CD4-positive, alpha-beta T cell treated with Interferon alpha-2 for 1 hour (primary cell): ENCODE data around the gene RPL35.
"Not testable (repeated sequence)": the region's sequence is repeated elsewhere in the genome, so short reads cannot be mapped to it uniquely, and the experiment has no call there.

Experiments
- DNase-seq, 2 donors: peaks; one replicate each; pipeline ENCODE4 v3.0.0-alpha.2; 2020 to 2022

RPL35 gene

GRCh38 chr9:124852121-124852828 is 9.5 kb downstream of the RPL35 start:
- no peak for DNase-seq

DNA sequence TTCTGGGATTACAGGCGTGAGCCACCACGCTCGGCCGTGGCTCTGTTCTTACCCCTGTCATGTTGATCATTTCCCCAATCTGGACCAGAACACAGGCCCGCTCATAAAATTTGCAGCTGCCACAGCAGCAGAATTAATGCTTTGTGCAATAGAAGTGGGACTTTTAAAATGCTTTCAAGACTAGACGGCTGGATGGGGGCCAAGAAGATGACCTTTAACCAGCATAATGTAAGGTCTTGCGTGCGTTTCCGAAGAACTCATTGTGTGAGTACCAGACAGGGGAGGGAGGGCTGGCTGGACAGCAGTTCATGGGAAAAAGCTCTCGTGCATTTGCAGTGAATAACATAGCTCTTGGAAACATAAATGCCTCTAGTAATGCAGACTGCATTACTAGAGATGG is 12.0 kb downstream of the RPL35 start:
- DNase-seq, result no peak

DNA sequence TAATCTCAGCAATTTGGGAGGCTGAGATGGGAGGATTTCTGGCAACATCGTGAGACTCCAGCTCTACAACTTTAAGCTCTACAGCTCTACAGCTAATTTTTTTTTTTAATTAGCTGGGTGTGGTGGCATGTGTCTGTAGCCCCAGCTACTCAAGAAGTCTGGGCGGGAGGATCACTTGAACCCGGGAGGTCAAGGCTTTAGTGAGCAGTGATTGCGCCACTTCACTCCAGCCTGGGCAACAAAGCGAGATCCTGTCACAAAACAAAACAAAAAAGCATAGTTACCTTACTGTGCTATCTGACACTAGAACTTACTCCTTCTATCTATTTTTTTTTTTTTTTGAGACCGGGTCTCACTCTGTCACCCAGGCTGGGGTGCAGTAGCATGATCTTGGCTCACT is 14.8 kb downstream of the RPL35 start:
- no peak for DNase-seq

DNA sequence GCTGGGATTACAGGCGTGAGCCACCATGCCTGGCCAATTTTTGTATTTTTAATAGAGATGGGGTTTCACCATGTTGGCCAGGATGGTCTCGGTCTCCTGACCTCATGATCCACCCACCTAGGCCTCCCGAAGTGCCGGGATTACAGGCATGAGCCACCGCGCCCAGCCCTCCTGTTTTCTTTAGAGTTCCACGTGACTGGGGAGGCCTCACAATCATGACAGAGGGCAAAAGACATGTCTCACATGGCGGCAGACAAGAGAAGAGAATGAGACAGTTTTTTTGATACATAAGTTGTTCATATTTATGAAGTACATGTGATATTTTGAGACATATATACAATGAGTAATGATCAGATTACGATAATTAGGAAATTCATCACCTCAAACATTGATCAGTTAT is 15.3 kb downstream of the RPL35 start:
- not testable (repeated sequence) for DNase-seq

GRCh38 chr9:124844291-124844690 is 17.5 kb downstream of the RPL35 start:
- no peak for DNase-seq

DNA sequence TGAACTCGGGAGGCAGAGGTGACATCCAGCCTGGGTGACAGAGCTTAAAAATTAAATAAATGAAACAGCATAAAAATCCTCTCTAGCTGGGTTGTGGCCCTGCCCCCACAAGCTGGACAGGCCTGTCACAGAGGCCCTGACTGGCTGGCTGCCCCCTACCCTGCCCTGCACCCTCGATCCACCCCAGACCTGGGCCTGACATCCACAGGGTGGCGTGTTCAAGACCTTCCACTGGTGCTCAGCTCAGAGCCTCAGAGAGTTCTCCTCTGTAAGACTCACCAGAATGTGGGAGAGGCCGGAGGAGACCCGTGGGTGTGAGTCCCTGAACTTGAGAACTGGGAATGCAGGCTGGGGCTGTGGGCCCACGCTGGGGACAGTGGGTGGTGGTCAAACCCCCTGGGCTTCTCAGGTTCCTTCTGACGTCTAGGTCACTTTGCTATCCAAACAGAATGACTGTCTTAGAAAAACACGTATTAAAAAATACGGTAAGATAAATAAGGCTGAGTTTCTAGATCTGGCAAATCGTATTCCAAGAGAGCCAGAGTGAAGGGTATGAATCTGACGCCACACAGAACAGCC is 18.2 kb downstream of the RPL35 start:
- no peak for DNase-seq

- no peak for DNase-seq
Observed at GRCh38 chr9:124841075-124841821, 20.5 kb downstream of the RPL35 start.

- DNase-seq, result no peak
Observed at GRCh38 chr9:124840300-124840833, 21.4 kb downstream of the RPL35 start.

- DNase-seq, result no peak
Observed at GRCh38 chr9:124839612-124840299, 22.0 kb downstream of the RPL35 start.

- not testable (repeated sequence) for DNase-seq
Observed at GRCh38 chr9:124838567-124839275, 23.0 kb downstream of the RPL35 start.

DNA sequence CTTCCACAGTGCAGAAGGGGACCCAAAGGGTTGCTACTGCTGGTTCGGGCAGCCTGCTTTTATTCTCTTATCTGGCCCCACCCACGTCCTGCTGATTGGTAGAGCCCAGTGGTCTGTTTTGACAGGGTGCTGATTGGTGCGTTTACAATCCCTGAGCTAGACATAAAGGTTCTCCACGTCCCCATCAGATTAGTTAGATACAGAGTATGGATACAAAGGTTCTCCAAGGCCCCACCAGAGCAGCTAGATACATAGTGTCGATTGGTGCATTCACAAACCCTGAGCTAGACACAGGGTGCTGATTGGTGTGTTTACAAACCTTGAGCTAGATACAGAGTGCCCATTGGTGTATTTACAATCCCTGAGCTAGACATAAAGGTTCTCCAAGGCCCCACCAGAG is 23.6 kb downstream of the RPL35 start:
- not testable (repeated sequence) for DNase-seq

- DNase-seq, result no peak
Observed at GRCh38 chr9:124835026-124835557, 26.7 kb downstream of the RPL35 start.

GRCh38 chr9:124834591-124834990 is 27.2 kb downstream of the RPL35 start:
- DNase-seq, result no peak

- no peak for DNase-seq
Observed at GRCh38 chr9:124831642-124832364, 30.0 kb downstream of the RPL35 start.

- DNase-seq, result no peak
Observed at GRCh38 chr9:124830593-124830992, 31.2 kb downstream of the RPL35 start.

DNA sequence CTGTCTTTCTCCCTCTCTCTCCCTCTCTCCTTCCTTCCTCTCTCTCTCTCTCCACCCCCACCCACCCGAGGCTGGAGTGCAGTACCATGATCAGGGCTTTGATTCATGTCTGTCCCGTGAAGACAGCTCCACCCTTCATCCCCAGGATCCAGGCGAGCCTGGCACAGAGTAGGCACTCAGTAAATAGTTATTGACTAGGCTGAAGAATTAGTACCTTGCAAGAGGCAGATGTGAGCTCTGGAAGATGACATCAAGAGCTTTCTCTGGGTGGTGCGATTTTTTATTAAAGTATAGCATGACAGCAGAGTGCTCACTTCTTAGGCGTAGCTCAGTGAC is 32.5 kb downstream of the RPL35 start:
- DNase-seq, result no peak

- no peak for DNase-seq
Observed at GRCh38 chr9:124828489-124829333, 33.0 kb downstream of the RPL35 start.

DNA sequence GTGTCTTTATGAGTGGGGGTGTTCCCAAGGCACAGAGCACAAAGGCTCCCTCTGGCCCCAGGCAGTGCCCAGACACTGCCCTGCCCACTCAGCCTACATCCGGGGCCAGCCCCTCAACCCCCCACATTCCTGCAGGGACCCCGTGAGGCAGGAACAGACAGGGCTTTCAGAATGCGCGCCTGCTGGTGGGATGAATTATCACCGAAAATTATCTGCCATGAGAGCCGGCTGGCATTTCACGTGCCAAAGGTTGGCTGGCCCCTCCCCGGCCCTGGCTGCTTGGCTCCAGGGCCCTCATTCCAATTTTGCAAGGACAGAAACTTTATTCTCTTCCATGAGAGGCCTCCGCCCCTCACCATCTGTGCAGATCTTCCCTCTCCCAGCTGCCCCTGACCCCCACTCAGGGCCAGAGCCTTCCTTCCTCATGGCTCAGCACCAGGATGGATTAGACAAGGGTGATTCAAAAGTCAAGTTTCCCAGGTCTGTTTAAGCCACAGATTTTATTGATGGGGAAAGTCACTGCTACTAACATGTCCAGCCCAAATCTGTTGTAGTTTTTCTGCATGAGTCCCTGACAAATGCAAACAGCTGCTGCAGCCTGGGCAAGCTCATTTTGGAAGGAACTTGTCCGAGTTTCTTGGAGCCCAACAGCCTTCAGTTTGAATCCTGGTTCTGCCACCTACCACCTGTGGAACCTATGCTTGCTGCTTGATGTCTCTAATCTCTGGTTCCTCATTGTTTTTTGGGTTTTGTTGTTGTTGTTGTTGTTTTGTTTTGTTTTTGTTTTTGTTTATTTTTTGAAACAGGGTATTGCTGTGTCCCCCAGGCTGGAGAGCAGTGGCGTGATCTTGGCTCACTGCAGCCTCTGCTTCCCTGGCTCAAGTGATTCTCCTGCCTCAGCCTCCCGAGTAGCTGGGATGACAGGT is 40.8 kb downstream of the RPL35 start:
- DNase-seq, result no peak

DNA sequence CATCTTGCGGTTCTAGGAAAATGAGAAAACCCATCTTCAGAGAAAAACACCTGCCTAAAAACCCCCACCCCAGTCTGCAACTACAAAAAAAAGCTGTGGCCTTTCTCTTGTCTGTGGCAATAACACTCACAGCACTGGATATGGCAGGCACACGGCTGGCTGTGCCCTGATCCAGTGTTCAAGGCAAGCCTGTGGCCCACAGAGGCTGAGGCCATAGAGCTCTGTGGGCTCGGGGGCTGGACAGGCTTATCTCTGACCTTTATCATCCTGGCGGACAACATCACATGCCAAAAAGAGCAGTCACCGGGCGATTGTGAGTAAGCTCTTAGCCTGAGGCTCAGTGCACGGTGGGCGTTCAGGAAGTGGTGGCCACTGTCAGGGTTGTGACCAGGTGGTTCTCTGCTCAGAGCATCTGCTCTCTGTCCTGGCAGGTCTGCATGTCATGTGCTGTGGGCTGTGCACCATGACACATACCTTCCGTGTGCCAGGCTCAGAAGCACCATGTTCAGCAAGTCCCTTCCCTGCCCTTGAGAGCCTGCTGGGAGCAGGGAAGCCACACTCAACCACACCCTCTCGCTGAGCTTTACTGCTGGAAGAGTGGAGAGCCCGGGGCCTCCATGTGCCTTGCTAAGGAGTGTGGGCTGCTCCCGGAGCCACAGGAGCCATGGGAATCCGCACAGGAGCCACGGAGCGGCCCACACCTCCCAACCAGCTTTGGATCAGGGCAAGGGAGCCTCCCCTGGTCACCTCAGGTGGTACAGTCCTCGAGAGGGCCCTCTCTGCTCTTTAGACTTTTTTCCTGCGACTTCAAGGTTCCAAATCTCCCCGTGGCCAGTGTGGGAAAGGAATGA is 43.1 kb downstream of the RPL35 start:
- DNase-seq, result no peak
